Tibial nerve (tissue), 4 donors: Measurements from ENCODE around the gene ZP1.

Experiments used
- EP300 ChIP-seq, 2 donors: sonication (generic); formaldehyde crosslinking; IDR thresholded peaks; one replicate each; pipeline ENCODE4 v1.6.1; 2017; ENCODE audit warnings: antibody characterized with exemption in 2 of 2, mild to moderate bottlenecking in 1 of 2
- POLR2A ChIP-seq, 2 donors: fragments of 450-650 bp; IDR thresholded peaks; one replicate each; pipeline ENCODE4 v1.6.1; 2017; ENCODE audit warnings: antibody characterized with exemption in 2 of 2, mild to moderate bottlenecking in 2 of 2, moderate library complexity in 2 of 2
- TF ChIP-seq, protein P1 (sequence below), 5 experiments: fragments of 200-600 bp in 3 of 5; fragments of 450-650 bp in 2 of 5; sonication (generic) in 3 of 5; IDR thresholded peaks; one replicate each; pipeline ENCODE4 v1.5.1; 2016 to 2019; ENCODE audit warnings: antibody characterized with exemption in 5 of 5, mild to moderate bottlenecking in 3 of 5, moderate library complexity in 2 of 5

DNA sequence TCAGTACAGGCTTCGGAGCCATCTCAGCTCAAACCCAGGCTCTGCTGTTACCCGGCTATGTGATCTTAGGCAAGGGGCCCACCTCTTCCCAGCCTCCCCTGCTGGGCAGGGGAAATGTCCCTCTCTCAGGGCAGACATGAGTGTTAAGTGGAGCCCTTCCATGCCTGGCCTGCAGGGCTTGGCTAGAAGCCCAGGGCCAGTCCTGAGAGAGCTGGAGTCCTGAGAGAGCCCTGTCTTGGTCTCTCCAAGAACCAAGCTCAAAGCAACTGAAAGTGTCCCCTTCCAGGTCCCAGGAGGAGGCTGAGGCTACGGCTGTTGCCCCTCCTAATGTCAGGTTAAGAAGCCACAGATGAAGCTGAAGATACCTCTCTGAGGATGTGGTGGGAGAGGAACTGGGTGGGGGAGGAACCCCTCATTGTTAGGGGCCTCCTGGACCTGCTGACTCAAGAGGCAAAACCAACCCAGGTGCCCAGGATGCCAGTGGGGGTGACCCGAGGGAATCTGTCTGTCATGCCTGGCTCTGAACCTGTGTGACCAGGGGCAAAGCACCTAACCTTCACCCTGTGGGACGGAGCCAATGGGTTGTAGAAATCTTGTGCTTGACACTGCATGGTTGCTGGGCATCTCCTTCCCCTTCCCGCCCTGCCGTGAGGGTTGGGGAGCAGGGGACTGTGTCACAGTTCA, 4.2 kb downstream of the ZP1 start:
- TF ChIP-seq, protein P1, sequence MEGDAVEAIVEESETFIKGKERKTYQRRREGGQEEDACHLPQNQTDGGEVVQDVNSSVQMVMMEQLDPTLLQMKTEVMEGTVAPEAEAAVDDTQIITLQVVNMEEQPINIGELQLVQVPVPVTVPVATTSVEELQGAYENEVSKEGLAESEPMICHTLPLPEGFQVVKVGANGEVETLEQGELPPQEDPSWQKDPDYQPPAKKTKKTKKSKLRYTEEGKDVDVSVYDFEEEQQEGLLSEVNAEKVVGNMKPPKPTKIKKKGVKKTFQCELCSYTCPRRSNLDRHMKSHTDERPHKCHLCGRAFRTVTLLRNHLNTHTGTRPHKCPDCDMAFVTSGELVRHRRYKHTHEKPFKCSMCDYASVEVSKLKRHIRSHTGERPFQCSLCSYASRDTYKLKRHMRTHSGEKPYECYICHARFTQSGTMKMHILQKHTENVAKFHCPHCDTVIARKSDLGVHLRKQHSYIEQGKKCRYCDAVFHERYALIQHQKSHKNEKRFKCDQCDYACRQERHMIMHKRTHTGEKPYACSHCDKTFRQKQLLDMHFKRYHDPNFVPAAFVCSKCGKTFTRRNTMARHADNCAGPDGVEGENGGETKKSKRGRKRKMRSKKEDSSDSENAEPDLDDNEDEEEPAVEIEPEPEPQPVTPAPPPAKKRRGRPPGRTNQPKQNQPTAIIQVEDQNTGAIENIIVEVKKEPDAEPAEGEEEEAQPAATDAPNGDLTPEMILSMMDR (IDR thresholded peaks at IDR 0.05): no peak
- TF ChIP-seq POLR2A (IDR thresholded peaks at IDR 0.05) (no peak), EP300 (IDR thresholded peaks at IDR 0.05) (no peak)
